ENCODE results near the gene IBSP. TPM values are rescaled to one million over a fixed set of nuclear protein-coding genes. Genes with fewer than 3 reads are reported as not detected.

IBSP gene
- total RNA-seq, 1 donor, result 0.21 TPM

GRCh38 chr4:87823200-87823599, 23.8 kb downstream of the IBSP start:
- Histone ChIP-seq H3K4me3 (ENCODE audit: low read length) (no peak overlapping the region), H3K9me3 (ENCODE audit: low read depth, low read length) (no peaks in the 10 kb centered on the region), H3K27me3 (ENCODE audit: insufficient read depth, low read length) (no peaks in the 10 kb centered on the region), H3K4me1 (ENCODE audit: insufficient read depth, low read length) (no peaks in the 10 kb centered on the region)

DNA sequence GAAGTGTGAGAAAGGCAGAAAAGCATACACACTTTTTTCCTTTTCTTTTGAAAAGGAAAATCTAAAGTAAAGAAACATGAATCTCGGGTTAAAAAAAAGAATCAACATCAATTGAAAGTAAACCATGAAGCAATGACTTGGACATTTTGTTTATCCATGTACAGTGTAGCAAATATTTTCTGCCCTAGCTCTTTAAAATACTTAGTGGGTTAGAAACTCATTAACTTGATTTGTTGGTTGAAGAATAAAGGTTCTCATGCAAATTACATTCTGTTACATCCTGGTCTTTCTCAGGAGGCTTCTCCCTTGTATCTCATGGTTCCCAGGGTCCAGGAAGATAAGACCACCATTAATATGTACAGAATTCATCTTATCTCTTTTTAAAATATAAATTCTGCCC, 24.4 kb downstream of the IBSP start:
- H3K27me3 ChIP-seq (ENCODE audit: insufficient read depth, low read length), result no peaks in the 10 kb centered on the region
- no peaks in the 10 kb centered on the region for H3K9me3 ChIP-seq (ENCODE audit: low read depth, low read length)
- no peaks in the 10 kb centered on the region for H3K4me1 ChIP-seq (ENCODE audit: insufficient read depth, low read length)
- no peak overlapping the region for H3K4me3 ChIP-seq (ENCODE audit: low read length)

DNA sequence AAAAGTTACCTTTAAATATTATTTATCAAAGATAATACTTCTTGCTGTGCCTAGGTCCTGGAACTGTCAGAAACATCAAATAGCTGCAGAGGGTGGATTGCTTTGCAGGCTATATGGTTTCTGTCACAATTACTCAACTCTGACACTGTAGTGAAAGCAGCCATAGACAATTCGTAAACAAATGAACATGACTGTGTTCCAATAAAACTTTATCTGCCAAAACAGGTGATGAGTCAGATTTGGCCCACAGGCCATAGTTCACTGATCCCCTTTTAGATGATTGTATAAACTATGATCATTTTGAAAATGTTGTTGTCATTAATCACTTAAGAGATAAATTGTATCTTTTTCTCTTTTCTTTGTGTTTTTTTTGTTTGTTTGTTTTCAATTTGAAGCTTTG, 25.0 kb downstream of the IBSP start:
- Histone ChIP-seq H3K4me3 (ENCODE audit: low read length) (no peak overlapping the region), H3K27me3 (ENCODE audit: insufficient read depth, low read length) (no peaks in the 10 kb centered on the region), H3K9me3 (ENCODE audit: low read depth, low read length) (no peaks in the 10 kb centered on the region), H3K4me1 (ENCODE audit: insufficient read depth, low read length) (no peaks in the 10 kb centered on the region)

- no peaks in the 10 kb centered on the region for H3K4me1 ChIP-seq (ENCODE audit: insufficient read depth, low read length)
- no peaks in the 10 kb centered on the region for H3K9me3 ChIP-seq (ENCODE audit: low read depth, low read length)
- no peaks in the 10 kb centered on the region for H3K27me3 ChIP-seq (ENCODE audit: insufficient read depth, low read length)
These were observed 33.3 kb downstream of the IBSP start, which contains the start of gene MEPE for GRCh38 chr4:87832669-87833068. MEPE (plus strand) TSS chr4:87832969; CDS start chr4:87834715, 1,746 bp downstream.

GRCh38 chr4:87834401-87834800, 35.0 kb downstream of the IBSP start:
- Histone ChIP-seq H3K9me3 (ENCODE audit: low read depth, low read length) (no peaks in the 10 kb centered on the region), H3K4me1 (ENCODE audit: insufficient read depth, low read length) (no peaks in the 10 kb centered on the region), H3K27me3 (ENCODE audit: insufficient read depth, low read length) (no peaks in the 10 kb centered on the region), H3K4me3 (ENCODE audit: low read length) (no peak overlapping the region)

More at GRCh38 chr4:87832669-87833068, 33.3 kb downstream of the IBSP start, which contains the start of gene MEPE:
- H3K4me3 ChIP-seq (ENCODE audit: low read length), result no peak within 1 kb of the TSS

DNA sequence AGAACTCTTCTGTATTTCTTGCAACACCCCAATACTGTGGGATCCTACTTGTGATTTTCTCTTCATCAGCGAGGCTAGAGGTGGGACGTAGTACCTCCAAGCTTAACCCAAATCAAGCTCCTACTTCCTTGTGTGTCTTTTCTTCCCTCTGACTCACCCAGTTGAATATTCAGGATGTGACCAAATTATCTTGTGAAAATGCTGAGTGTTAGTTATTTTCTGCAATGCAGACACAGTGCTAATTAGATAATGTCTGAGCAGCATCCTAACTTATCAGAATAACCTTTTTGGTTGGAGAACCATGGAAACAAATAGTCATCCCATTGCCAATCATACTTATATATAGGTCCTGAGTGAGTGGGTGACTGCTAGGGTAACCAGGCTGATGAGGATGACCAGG, 35.8 kb downstream of the IBSP start:
- Histone ChIP-seq H3K27me3 (ENCODE audit: insufficient read depth, low read length) (no peaks in the 10 kb centered on the region), H3K4me1 (ENCODE audit: insufficient read depth, low read length) (no peaks in the 10 kb centered on the region), H3K4me3 (ENCODE audit: low read length) (no peak overlapping the region), H3K9me3 (ENCODE audit: low read depth, low read length) (no peaks in the 10 kb centered on the region)

DNA sequence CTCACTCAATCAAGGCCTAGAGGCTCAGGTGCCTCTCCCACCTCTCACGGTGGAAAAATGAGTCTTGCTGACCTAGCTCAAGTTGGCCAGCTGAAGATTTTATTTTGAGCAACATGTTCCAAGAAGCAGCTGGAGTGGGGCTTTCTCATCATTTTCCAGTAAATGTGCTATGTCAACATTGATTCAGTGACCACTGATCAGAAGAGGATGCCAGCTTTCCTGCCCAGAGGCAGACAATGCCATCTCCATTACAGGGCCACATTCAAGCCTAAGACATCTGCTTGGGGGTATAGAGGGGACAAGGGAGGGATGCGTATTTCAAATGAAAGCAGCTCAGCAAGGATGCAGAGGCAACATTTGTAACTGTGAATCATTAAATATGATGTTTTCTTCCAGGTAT, 36.4 kb downstream of the IBSP start:
- H3K4me3 ChIP-seq (ENCODE audit: low read length), result no peak overlapping the region
- no peaks in the 10 kb centered on the region for H3K27me3 ChIP-seq (ENCODE audit: insufficient read depth, low read length)
- H3K9me3 ChIP-seq (ENCODE audit: low read depth, low read length), result no peaks in the 10 kb centered on the region
- no peaks in the 10 kb centered on the region for H3K4me1 ChIP-seq (ENCODE audit: insufficient read depth, low read length)

DNA sequence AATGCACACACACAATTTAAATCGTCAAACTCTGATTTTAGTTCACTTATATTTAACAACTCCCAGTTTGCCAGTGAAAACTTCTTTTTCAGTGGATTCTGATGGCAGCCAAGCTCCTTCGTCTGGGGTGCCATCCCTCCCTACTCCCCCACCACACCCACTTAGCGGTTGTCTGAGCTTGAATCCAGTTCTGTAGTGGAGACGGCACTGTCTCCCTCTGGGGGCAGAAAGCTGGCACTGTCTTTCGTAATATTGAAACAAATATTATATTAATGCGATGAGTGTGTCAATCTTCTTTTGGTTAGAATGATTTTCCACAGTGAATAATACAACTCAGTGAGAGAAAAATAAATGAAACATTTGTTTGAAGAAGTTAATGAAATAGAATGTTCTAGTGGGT, 38.9 kb downstream of the IBSP start:
- Histone ChIP-seq H3K27me3 (ENCODE audit: insufficient read depth, low read length) (peaks cover 4% of the 10 kb centered on the region), H3K4me3 (ENCODE audit: low read length) (no peak overlapping the region), H3K4me1 (ENCODE audit: insufficient read depth, low read length) (no peaks in the 10 kb centered on the region), H3K9me3 (ENCODE audit: low read depth, low read length) (no peaks in the 10 kb centered on the region)

DNA sequence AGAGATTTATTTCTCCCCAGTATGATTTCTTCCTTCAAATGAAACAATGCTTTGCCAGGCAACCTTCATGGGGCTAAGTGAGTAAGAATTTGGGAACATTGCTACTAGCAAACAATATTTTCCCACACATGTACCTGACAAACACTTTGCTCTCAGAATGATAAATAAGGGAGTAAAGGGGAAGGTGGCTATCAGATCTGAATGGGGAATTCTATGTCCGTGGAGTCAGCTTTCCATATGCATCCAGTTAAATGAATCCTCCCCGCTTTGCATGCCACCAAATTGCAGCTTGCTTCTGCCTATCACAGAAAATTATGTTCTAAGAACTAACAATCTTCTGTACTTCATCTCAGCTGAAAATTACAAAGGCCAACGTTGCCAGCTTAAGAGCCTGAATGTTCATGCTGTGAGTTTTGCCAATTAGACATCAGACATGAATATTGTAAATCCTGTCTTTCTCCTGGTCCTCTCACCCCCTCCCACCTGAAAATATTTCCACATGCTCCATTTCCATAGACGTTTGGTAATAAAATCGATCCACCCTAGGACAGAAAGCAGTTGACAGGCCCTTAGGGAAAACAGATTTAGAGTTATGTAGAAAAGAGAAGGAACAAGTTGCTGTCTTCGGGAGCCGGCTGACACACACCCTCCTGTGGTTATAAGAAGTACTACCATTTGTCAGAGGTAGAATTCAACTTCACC, 39.7 kb downstream of the IBSP start:
- Histone ChIP-seq H3K4me1 (ENCODE audit: insufficient read depth, low read length) (peaks cover 6% of the 10 kb centered on the region), H3K9me3 (ENCODE audit: low read depth, low read length) (no peaks in the 10 kb centered on the region), H3K27me3 (ENCODE audit: insufficient read depth, low read length) (peaks cover 4% of the 10 kb centered on the region), H3K4me3 (ENCODE audit: low read length) (no peak overlapping the region)

DNA sequence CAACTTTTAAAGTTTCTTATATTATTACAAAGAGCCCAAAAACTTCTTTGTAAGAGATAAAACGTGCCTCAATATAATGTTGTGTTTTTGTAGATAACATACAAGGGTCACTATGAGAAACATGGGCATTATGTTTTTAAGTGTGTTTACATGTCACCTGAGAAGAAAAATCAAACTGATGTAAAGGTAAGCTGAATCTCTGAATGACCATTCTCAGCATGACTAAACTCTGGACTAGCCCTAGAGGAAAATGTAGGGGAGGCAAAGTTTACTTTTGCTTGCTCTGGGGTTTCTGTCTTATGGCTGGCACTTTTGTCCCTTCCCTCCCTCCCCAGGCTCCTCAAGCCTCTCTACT, 40.2 kb downstream of the IBSP start:
- Histone ChIP-seq H3K9me3 (ENCODE audit: low read depth, low read length) (no peaks in the 10 kb centered on the region), H3K4me1 (ENCODE audit: insufficient read depth, low read length) (peaks cover 11% of the 10 kb centered on the region), H3K4me3 (ENCODE audit: low read length) (no peak overlapping the region), H3K27me3 (ENCODE audit: insufficient read depth, low read length) (peaks cover 4% of the 10 kb centered on the region)

- peaks cover 12% of the 10 kb centered on the region for H3K4me1 ChIP-seq (ENCODE audit: insufficient read depth, low read length)
- peaks cover 4% of the 10 kb centered on the region for H3K27me3 ChIP-seq (ENCODE audit: insufficient read depth, low read length)
- H3K4me3 ChIP-seq (ENCODE audit: low read length), result no peak overlapping the region
- no peaks in the 10 kb centered on the region for H3K9me3 ChIP-seq (ENCODE audit: low read depth, low read length)
These were observed 40.8 kb downstream of the IBSP start for GRCh38 chr4:87840149-87840548.

DNA sequence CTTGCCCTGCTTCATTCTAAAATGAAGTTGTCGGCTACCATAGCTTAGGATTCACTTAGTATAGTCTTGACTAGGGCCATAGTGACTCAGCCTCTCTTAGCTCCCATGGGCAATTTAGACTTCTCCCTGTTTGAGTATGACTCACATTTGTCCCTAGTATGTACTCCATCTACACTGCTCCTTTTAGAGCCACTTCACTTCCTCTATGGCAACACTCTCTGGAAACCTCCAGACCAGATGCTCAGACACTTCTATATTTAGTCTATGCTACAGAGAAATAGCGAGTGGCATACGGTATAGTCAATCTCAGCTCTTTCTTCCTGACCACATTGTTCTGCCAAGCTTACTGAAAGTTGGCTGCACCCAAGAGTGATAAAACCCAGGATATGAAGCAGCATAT, 44.6 kb downstream of the IBSP start:
- Histone ChIP-seq H3K27me3 (ENCODE audit: insufficient read depth, low read length) (peaks cover 8% of the 10 kb centered on the region), H3K4me1 (ENCODE audit: insufficient read depth, low read length) (peaks cover 16% of the 10 kb centered on the region), H3K4me3 (ENCODE audit: low read length) (no peak overlapping the region), H3K9me3 (ENCODE audit: low read depth, low read length) (no peaks in the 10 kb centered on the region)

- Histone ChIP-seq H3K9me3 (ENCODE audit: low read depth, low read length) (no peaks in the 10 kb centered on the region), H3K4me3 (ENCODE audit: low read length) (no peak overlapping the region), H3K27me3 (ENCODE audit: insufficient read depth, low read length) (peaks cover 8% of the 10 kb centered on the region), H3K4me1 (ENCODE audit: insufficient read depth, low read length) (peaks cover 21% of the 10 kb centered on the region)
These were observed 45.1 kb downstream of the IBSP start for GRCh38 chr4:87844452-87844851.

DNA sequence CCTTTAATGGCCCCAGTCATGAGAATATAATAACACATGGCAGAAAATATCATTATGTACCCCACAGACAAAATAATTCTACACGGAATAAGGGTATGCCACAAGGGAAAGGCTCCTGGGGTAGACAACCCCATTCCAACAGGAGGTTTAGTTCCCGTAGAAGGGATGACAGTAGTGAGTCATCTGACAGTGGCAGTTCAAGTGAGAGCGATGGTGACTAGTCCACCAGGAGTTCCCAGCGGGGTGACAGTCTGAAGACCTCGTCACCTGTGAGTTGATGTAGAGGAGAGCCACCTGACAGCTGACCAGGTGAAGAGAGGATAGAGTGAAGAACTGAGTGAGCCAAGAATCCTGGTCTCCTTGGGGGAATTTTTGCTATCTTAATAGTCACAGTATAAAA, 46.9 kb downstream of the IBSP start:
- Histone ChIP-seq H3K27me3 (ENCODE audit: insufficient read depth, low read length) (peaks cover 8% of the 10 kb centered on the region), H3K4me3 (ENCODE audit: low read length) (no peak overlapping the region), H3K4me1 (ENCODE audit: insufficient read depth, low read length) (peaks cover 37% of the 10 kb centered on the region), H3K9me3 (ENCODE audit: low read depth, low read length) (no peaks in the 10 kb centered on the region)

DNA sequence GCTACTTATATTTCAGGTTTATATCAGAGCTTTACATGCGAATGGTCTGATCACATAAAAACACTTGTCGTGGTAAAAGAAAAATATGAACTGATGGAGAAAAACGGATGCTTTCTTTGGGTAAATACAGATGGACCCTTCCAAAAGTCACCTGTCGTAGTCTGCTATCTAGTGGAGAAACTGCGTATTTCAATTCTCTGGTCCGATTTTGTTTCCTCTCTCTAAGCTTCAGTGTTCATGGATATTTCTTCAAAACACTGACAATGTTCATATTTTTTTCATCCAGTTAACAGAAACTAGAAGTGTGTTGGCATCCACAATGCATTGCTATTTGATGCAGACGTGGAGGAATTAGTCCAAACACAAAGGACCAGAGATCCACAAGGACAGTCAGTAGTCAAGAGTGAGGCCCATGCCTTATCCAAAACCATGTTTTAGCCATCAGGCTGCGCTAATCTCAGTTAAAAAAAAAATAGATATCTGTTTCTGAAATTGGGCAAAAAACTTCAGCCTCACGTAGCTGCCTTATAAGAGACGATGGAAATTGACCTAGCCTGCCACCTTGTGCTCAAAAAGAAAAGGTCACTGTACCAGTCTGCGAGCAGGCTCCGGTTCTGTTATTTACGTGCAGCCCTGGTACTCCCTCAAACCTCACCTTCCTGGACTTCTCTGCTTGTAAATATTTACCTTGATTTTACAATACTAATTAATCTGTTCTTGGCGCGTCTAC, 49.4 kb downstream of the IBSP start:
- Histone ChIP-seq H3K4me3 (ENCODE audit: low read length) (no peak overlapping the region), H3K9me3 (ENCODE audit: low read depth, low read length) (no peaks in the 10 kb centered on the region), H3K27me3 (ENCODE audit: insufficient read depth, low read length) (peaks cover 3% of the 10 kb centered on the region), H3K4me1 (ENCODE audit: insufficient read depth, low read length) (peaks cover 39% of the 10 kb centered on the region)

DNA sequence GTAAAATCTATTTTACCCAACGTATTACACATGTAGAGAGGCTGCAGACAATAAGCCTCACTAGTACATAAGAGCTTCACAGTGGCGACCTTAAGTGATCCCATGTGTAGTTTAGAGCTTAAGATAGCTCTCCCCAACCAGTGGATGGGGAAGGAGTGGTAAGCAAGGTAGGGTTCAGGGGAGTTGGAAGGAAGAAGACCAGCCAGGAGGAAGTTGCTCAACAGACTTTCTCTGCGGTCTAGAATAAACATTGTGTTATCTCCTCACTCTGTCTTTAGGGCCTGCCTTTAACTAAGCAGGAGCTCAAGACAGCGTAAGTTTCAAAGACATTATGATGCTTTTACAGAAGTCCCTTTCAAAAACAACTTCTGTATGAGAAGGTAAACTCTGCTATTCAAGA, 50.3 kb downstream of the IBSP start:
- peaks cover 31% of the 10 kb centered on the region for H3K4me1 ChIP-seq (ENCODE audit: insufficient read depth, low read length)
- no peaks in the 10 kb centered on the region for H3K9me3 ChIP-seq (ENCODE audit: low read depth, low read length)
- H3K4me3 ChIP-seq (ENCODE audit: low read length), result no peak overlapping the region
- peaks cover 3% of the 10 kb centered on the region for H3K27me3 ChIP-seq (ENCODE audit: insufficient read depth, low read length)

Data from mononuclear cell (primary cell).